22Rv1 (cell line): ENCODE results near the gene OR13C5.

Experiments
- H3K27ac ChIP-seq: fragments of 450-650 bp; 2 replicates; pipeline ENCODE4 v1.5.1; 2017
- ZFX ChIP-seq: fragments of 450-650 bp; IDR thresholded peaks from 2 replicates; pipeline ENCODE4 v1.6.1; 2017; ENCODE audit warnings: antibody characterized with exemption, borderline replicate concordance
- TF ChIP-seq, protein P1 (sequence below): fragments of 450-650 bp; IDR thresholded peaks from 2 replicates; pipeline ENCODE4 v1.5.1; 2017; ENCODE audit warnings: mild to moderate bottlenecking

Gene OR13C5

DNA sequence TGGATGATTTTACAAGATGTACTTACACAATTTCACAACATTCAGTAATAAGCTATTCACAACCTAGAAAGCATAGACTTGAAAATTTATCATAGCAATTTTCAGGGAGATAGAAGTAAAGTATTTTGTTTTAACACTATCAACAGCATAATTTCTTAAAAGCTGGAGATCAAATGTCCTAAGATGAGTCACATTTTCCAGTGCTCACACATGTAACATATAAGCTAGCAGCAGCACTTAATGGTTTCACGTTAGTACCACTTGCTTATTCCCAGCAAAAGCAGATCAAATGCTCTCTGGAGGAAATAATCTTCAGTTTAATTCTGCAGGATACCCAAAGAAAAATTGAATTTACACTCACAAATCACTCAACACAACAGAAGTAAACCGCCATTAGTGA is 23.8 kb downstream of the OR13C5 start:
- no peak overlapping the region for H3K27ac ChIP-seq
- no peak for TF ChIP-seq ZFX
- TF ChIP-seq, protein P1, sequence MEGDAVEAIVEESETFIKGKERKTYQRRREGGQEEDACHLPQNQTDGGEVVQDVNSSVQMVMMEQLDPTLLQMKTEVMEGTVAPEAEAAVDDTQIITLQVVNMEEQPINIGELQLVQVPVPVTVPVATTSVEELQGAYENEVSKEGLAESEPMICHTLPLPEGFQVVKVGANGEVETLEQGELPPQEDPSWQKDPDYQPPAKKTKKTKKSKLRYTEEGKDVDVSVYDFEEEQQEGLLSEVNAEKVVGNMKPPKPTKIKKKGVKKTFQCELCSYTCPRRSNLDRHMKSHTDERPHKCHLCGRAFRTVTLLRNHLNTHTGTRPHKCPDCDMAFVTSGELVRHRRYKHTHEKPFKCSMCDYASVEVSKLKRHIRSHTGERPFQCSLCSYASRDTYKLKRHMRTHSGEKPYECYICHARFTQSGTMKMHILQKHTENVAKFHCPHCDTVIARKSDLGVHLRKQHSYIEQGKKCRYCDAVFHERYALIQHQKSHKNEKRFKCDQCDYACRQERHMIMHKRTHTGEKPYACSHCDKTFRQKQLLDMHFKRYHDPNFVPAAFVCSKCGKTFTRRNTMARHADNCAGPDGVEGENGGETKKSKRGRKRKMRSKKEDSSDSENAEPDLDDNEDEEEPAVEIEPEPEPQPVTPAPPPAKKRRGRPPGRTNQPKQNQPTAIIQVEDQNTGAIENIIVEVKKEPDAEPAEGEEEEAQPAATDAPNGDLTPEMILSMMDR: no peak

- no peak overlapping the region for H3K27ac ChIP-seq
- TF ChIP-seq ZFX: no peak
- TF ChIP-seq, protein P1: no peak
Observed at GRCh38 chr9:104572612-104573011, 26.6 kb downstream of the OR13C5 start.

DNA sequence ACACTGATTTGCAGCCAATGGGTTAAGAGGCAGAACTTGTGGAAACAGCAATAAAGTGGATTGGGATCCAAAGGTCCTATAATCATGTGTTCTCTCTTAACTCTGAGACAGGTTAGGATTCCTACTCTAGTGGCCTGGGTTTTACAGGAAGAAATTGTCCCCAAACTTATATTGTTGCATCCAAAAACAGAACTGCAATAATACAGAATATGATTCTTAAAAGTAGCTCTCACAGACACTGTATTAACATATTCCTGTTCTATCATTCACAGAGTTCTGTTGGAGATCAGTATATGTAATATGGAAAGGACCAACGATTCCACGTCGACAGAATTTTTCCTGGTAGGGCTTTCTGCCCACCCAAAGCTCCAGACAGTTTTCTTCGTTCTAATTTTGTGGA is 30.3 kb downstream of the OR13C5 start, which contains the start of gene OR13C8:
OR13C8 (plus strand) TSS at position 301 of the 400 bp plus-strand sequence; CDS start at position 301, 0 bp downstream.
- no peak for TF ChIP-seq ZFX
- TF ChIP-seq, protein P1: no peak
- no peak within 1 kb of the TSS for H3K27ac ChIP-seq

DNA sequence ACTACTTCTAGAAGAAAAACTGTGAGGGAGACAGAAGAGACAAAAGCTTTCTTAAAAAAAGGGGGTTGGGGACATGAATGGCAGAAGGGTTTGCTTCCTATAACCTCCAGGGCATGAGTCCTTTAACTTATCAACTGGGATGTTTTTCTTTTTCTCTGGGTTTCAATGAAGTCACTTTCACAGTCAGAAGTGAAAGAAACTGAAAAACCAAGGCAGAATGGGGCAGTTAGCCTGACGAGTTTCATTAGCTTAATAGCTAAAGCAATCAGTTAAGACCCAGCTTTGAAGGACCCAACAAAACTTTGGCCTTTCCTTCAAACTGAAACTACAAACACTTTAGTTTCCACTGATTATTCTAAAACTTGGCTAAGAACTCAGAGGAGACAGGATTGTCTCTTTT is 34.9 kb downstream of the OR13C5 start:
- H3K27ac ChIP-seq: no peak overlapping the region
- TF ChIP-seq ZFX: no peak
- TF ChIP-seq, protein P1: no peak

- H3K27ac ChIP-seq: no peak overlapping the region
- TF ChIP-seq, protein P1: no peak
- TF ChIP-seq ZFX: no peak
Observed at GRCh38 chr9:104556830-104557634, 42.2 kb downstream of the OR13C5 start.

GRCh38 chr9:104555521-104555920 is 43.7 kb downstream of the OR13C5 start:
- no peak overlapping the region for H3K27ac ChIP-seq
- TF ChIP-seq, protein P1: no peak
- no peak for TF ChIP-seq ZFX

GRCh38 chr9:104553261-104553660 is 46.0 kb downstream of the OR13C5 start:
- H3K27ac ChIP-seq: no peak overlapping the region
- no peak for TF ChIP-seq ZFX
- TF ChIP-seq, protein P1: no peak
